ENCODE data around the gene PAGE4. TPM values are rescaled to one million over a fixed set of nuclear protein-coding genes. Genes with fewer than 3 reads are reported as not detected.

Gene PAGE4
- polyA plus RNA-seq, 3 donors, result not detected

GRCh38 chrX:49792376-49792775 lies 36.7 kb upstream of the PAGE4 start:
- H3K36me3 ChIP-seq (replicated peaks in 1 of 2; ENCODE audit: control insufficient read depth in 1 of 2, insufficient read depth in 2 of 2, low read length in 2 of 2), result no peaks in the 10 kb centered on the region
- 83% methylated on average over 1 of the region's 1 CpG for WGBS (ENCODE audit: insufficient coverage)
- no peaks in the 10 kb centered on the region for H3K27me3 ChIP-seq (ENCODE audit: control insufficient read depth in 2 of 2, insufficient read depth in 2 of 2, low read length in 2 of 2)
- H3K9me3 ChIP-seq (replicated peaks in 1 of 2; ENCODE audit: control insufficient read depth in 1 of 2, insufficient read depth in 1 of 2, low read length in 2 of 2), result no peaks in the 10 kb centered on the region
- no peak overlapping the region for H3K27ac ChIP-seq (ENCODE audit: low read depth in 1 of 2, low read length in 2 of 2)
- intact Hi-C loops (cut with micrococcal nuclease), result no loop called here
- H3K4me3 ChIP-seq (replicated peaks in 1 of 3; ENCODE audit: low read depth in 2 of 3, low read length in 3 of 3), result no peak overlapping the region
- H3K4me2 ChIP-seq (replicated peaks; ENCODE audit: extremely low read depth, low read length, poor library complexity, severe bottlenecking), result no peak overlapping the region
- Mint-ChIP-seq H3K27ac (no peak overlapping the region), H3K4me3 (no peak overlapping the region), H3K9me3 (peaks cover 0 to 2% (median 0%) of the 10 kb centered on the region in 7 donors), H3K27me3 (ENCODE audit: low read depth in 3 of 3) (peaks cover 0 to 4% (median 0%) of the 10 kb centered on the region in 3 donors), H3K4me1 (no peaks in the 10 kb centered on the region), H3K36me3 (no peaks in the 10 kb centered on the region)
- no peaks in the 10 kb centered on the region for H3K79me2 ChIP-seq (ENCODE audit: insufficient read depth, low read length)
- H3K9ac ChIP-seq (ENCODE audit: insufficient read depth, low read length, poor library complexity, severe bottlenecking), result no peak overlapping the region
- no peak for DNase-seq
- TF ChIP-seq CTCF (IDR thresholded peaks at IDR 0.05), result no peak
- H3K4me1 ChIP-seq (ENCODE audit: control insufficient read depth in 1 of 2, insufficient read depth in 2 of 2, low read length in 2 of 2), result no peaks in the 10 kb centered on the region
- no peaks in the 10 kb centered on the region for H4K20me1 ChIP-seq (ENCODE audit: insufficient read depth, low read length)
- no peak overlapping the region for H2AFZ ChIP-seq (ENCODE audit: insufficient read depth, low read depth, low read length, poor library complexity, severe bottlenecking)

- intact Hi-C loops (cut with micrococcal nuclease), result no loop called here
- Mint-ChIP-seq H3K27me3 (ENCODE audit: low read depth in 3 of 3) (peaks cover 0 to 4% (median 0%) of the 10 kb centered on the region in 3 donors), H3K27ac (no peak overlapping the region), H3K4me1 (no peaks in the 10 kb centered on the region), H3K36me3 (no peaks in the 10 kb centered on the region), H3K4me3 (no peak overlapping the region), H3K9me3 (peaks cover 0 to 5% (median 0%) of the 10 kb centered on the region in 7 donors)
- Histone ChIP-seq H3K27ac (ENCODE audit: low read depth in 1 of 2, low read length in 2 of 2) (no peak overlapping the region), H3K27me3 (ENCODE audit: control insufficient read depth in 2 of 2, insufficient read depth in 2 of 2, low read length in 2 of 2) (no peaks in the 10 kb centered on the region), H3K4me1 (ENCODE audit: control insufficient read depth in 1 of 2, insufficient read depth in 2 of 2, low read length in 2 of 2) (no peaks in the 10 kb centered on the region), H3K9me3 (replicated peaks in 1 of 2; ENCODE audit: control insufficient read depth in 1 of 2, insufficient read depth in 1 of 2, low read length in 2 of 2) (peaks cover 0 to 6% of the 10 kb centered on the region in 2 donors), H3K36me3 (replicated peaks in 1 of 2; ENCODE audit: control insufficient read depth in 1 of 2, insufficient read depth in 2 of 2, low read length in 2 of 2) (no peaks in the 10 kb centered on the region), H3K4me2 (replicated peaks; ENCODE audit: extremely low read depth, low read length, poor library complexity, severe bottlenecking) (no peak overlapping the region), H3K9ac (ENCODE audit: insufficient read depth, low read length, poor library complexity, severe bottlenecking) (no peak overlapping the region), H3K4me3 (replicated peaks in 1 of 3; ENCODE audit: low read depth in 2 of 3, low read length in 3 of 3) (no peak overlapping the region), H4K20me1 (ENCODE audit: insufficient read depth, low read length) (no peaks in the 10 kb centered on the region), H2AFZ (ENCODE audit: insufficient read depth, low read depth, low read length, poor library complexity, severe bottlenecking) (no peak overlapping the region), H3K79me2 (ENCODE audit: insufficient read depth, low read length) (no peaks in the 10 kb centered on the region)
- DNase-seq, result no peak
- no peak for TF ChIP-seq CTCF (IDR thresholded peaks at IDR 0.05)
Measured at GRCh38 chrX:49793686-49794085, 35.4 kb upstream of the PAGE4 start.
